T-helper 2 cell treated with Interferon-gamma antibody and Interleukin-4, amounts not matched to agents 5 μg/mL and 100 μg/mL, for 36 hours (primary cell): ENCODE data around the gene ABCC8.

Experiments
- DNase-seq: peaks from one replicate; pipeline ENCODE4 v3.0.0; 2021; ENCODE audit warnings: low spot score
- H3K27ac Mint-ChIP-seq: one replicate; pipeline ENCODE4 v1.8.0; 2021; ENCODE audit warnings: mild to moderate bottlenecking, mixed read lengths
- H3K27me3 Mint-ChIP-seq: one replicate; pipeline ENCODE4 v1.8.0; 2021; ENCODE audit warnings: low read depth, mixed read lengths
- H3K36me3 Mint-ChIP-seq: one replicate; pipeline ENCODE4 v1.8.0; 2021; ENCODE audit warnings: low read depth, mixed read lengths
- H3K4me1 Mint-ChIP-seq: one replicate; pipeline ENCODE4 v1.8.0; 2021; ENCODE audit warnings: low read depth, mixed read lengths
- H3K4me3 Mint-ChIP-seq: one replicate; pipeline ENCODE4 v1.8.0; 2022; ENCODE audit warnings: mild to moderate bottlenecking, moderate library complexity, mixed read lengths
- H3K9me3 Mint-ChIP-seq: one replicate; pipeline ENCODE4 v1.8.0; 2021; ENCODE audit warnings: mixed read lengths

Gene ABCC8

GRCh38 chr11:17394743-17395390 lies 81.8 kb downstream of the ABCC8 start:
- H3K4me1 Mint-ChIP-seq: no peaks in the 10 kb centered on the region
- H3K36me3 Mint-ChIP-seq: no peaks in the 10 kb centered on the region
- H3K27me3 Mint-ChIP-seq: peaks cover 19% of the 10 kb centered on the region
- no peak for DNase-seq
- no peak overlapping the region for H3K27ac Mint-ChIP-seq
- no peak overlapping the region for H3K4me3 Mint-ChIP-seq
- H3K9me3 Mint-ChIP-seq: no peaks in the 10 kb centered on the region

DNA sequence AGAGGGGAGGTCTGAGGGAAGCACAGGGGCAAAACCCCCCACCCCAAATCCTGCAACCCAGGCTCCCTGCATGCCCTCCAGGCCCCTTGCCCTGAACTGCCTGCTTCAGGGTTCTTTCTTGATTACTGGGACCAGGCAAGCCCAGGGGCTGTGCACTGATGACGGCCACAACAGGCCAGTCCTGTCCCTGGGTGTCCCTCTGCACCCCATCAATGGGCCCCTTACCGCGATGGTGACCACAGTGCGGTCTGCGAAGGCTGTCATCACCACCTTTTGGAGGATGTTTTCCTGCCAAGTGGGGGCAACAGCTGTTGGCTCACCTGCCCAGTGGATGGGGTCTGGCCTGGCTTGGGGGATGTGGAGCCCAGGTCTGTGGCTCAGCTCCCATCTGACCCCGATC lies 83.2 kb downstream of the ABCC8 start:
- no peak for DNase-seq
- H3K27me3 Mint-ChIP-seq: peaks cover 17% of the 10 kb centered on the region
- peaks cover 1% of the 10 kb centered on the region for H3K4me1 Mint-ChIP-seq
- H3K36me3 Mint-ChIP-seq: no peaks in the 10 kb centered on the region
- H3K4me3 Mint-ChIP-seq: no peak overlapping the region
- no peak overlapping the region for H3K27ac Mint-ChIP-seq
- H3K9me3 Mint-ChIP-seq: no peaks in the 10 kb centered on the region

GRCh38 chr11:17392872-17393271 lies 83.8 kb downstream of the ABCC8 start:
- Mint-ChIP-seq H3K27ac (no peak overlapping the region), H3K36me3 (no peaks in the 10 kb centered on the region), H3K4me1 (peaks cover 1% of the 10 kb centered on the region), H3K9me3 (no peaks in the 10 kb centered on the region), H3K27me3 (peaks cover 18% of the 10 kb centered on the region), H3K4me3 (no peak overlapping the region)
- no peak for DNase-seq

GRCh38 chr11:17391493-17392355 lies 84.9 kb downstream of the ABCC8 start:
- Mint-ChIP-seq H3K4me1 (peaks cover 1% of the 10 kb centered on the region), H3K4me3 (no peak overlapping the region), H3K36me3 (no peaks in the 10 kb centered on the region), H3K27me3 (peaks cover 22% of the 10 kb centered on the region), H3K27ac (no peak overlapping the region), H3K9me3 (no peaks in the 10 kb centered on the region)
- no peak for DNase-seq

DNA sequence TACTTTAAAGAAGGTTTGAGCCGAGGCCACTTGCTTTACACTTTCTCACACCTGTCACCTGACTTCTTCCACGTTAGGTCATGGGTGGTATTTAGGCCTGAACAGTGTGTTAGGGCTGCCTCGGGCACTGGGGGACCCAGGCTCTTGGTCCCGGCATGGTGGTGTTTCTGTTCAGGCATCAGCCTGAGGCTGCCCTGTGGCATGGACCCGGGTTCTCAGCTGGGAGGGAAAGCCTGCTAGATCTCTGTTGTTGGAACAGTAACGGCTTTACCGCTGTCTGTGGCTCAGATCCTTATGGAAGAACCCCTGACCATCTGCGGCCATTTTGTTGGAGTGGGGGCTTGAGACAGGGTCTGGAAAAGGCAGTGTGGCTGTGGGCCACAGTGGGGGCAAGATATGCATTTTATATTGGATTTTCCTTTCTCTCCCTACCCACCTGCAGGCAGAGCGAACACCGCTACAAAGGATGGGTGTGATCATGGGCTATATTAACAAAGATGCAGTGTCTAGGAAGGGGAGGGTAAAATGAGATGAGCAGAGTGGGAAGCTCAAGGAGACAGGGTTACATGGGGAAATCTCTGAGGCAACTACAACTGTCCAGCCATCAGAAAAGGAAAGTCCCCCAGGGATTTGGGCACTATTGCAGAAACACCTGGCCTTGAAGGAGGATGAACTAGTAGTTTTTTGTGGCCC lies 86.5 kb downstream of the ABCC8 start:
- Mint-ChIP-seq H3K27me3 (peaks cover 22% of the 10 kb centered on the region), H3K27ac (no peak overlapping the region), H3K4me1 (peaks cover 1% of the 10 kb centered on the region), H3K9me3 (no peaks in the 10 kb centered on the region), H3K4me3 (peak overlapping the region; percentile 70), H3K36me3 (no peaks in the 10 kb centered on the region)
- DNase-seq: no peak

GRCh38 chr11:17389211-17389956 lies 87.3 kb downstream of the ABCC8 start:
- Mint-ChIP-seq H3K4me1 (peaks cover 1% of the 10 kb centered on the region), H3K36me3 (no peaks in the 10 kb centered on the region), H3K4me3 (peak overlapping the region; percentile 70), H3K27me3 (peaks cover 22% of the 10 kb centered on the region), H3K27ac (peak overlapping the region; percentile 31), H3K9me3 (no peaks in the 10 kb centered on the region)
- DNase-seq: peak; percentile 72

DNA sequence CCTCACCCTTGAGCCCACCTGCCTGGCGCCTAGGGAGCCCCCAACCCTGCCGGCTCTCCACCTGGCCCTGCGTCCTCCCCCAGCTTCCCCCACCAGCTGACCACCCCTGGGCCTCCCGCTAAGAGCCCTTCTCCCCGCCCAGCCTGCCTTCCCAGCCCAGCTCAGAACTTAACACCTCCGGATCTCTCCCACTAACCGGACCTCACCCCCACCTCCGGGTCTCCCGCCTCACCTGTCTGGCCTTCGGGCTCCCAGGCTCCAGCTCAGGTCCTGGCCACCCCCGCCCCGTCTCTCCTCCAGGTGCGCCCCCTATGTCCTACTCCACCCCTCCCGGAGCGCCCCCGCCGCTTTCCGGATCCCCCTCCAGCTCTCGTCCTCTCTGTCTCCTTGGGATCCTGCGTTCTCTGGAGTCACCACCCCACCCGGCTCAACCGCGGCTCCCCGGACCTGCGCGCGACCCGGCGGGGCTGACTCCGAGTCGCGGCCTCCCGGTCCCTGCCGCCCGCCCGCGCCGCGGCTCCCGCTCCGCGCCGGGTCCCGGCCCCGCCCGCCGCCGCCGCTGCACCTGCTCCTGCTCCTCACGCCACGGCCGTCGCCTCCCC lies 87.9 kb downstream of the ABCC8 start, which contains the start of gene KCNJ11:
Gene KCNJ11 (minus strand): TSS at position 51 of the 602 bp plus-strand sequence. CDS start 568 bp downstream, outside the sequence.
- Mint-ChIP-seq H3K9me3 (no peaks in the 10 kb centered on the region), H3K4me3 (peak within 1 kb of the TSS; percentile 70), H3K36me3 (no peaks in the 10 kb centered on the region), H3K27ac (peak within 1 kb of the TSS; percentile 31), H3K4me1 (peaks cover 1% of the 10 kb centered on the region), H3K27me3 (peaks cover 22% of the 10 kb centered on the region)
- no peak for DNase-seq

- no peak overlapping the region for H3K27ac Mint-ChIP-seq
- peaks cover 1% of the 10 kb centered on the region for H3K4me1 Mint-ChIP-seq
- no peaks in the 10 kb centered on the region for H3K9me3 Mint-ChIP-seq
- H3K36me3 Mint-ChIP-seq: no peaks in the 10 kb centered on the region
- no peak for DNase-seq
- peaks cover 22% of the 10 kb centered on the region for H3K27me3 Mint-ChIP-seq
- peak overlapping the region; percentile 67 for H3K4me3 Mint-ChIP-seq
Observed at GRCh38 chr11:17387811-17388210, 88.8 kb downstream of the ABCC8 start.

DNA sequence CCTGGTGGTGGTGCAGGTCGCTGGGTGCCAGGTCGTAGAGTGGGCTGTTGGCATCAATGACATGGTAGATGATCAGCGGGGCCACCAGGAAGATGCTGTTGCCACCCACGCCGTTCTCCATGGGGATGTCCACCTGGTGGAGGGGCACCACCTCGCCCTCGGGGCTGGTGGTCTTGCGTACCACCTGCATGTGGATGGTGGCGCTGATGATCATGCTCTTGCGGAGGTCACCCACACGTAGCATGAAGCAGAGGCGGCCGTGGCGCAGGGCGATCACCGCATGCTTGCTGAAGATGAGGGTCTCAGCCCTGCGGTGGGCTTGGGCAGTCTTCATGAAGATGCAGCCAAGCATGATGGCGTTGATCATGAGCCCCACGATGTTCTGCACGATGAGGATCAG lies 89.4 kb downstream of the ABCC8 start:
- Mint-ChIP-seq H3K4me3 (peak overlapping the region; percentile 60), H3K36me3 (no peaks in the 10 kb centered on the region), H3K27ac (no peak overlapping the region), H3K4me1 (peaks cover 1% of the 10 kb centered on the region), H3K9me3 (no peaks in the 10 kb centered on the region), H3K27me3 (peaks cover 22% of the 10 kb centered on the region)
- no peak for DNase-seq

DNA sequence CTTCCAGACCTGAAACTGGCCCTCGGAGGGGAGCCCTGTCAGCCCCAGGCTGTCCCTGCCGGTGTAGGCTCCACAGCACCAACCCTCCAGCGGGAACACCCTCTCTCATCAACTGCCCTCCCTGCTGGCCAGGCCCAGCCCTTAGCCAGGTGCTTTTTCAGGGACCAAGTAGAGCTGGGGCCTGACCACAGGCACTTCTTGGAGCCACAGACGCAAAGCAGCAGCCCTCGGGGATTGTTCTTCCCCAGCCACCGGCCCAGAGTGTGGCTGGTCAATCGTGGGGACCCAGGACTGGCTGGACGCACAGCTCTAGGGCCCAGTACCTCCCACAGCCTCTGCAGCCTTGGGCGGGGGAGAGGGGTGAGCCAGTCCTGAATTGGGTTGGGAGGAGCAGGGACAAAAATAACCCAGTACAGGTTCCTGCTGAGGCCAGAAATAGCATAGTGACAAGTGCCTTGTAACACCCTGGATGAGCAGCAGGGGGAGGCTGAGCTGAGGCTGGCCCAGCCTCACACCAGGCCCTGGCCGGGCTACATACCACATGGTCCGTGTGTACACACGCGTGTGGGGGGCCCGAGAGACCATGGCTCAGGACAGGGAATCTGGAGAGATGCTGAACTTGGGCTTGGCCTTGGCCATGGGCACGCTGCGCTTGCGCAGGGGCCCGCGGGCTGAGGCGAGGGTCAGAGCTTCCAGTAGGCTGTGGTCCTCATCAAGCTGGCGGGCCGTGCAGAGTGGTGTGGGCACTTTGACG lies 90.1 kb downstream of the ABCC8 start:
- DNase-seq: peak; percentile 32
- Mint-ChIP-seq H3K36me3 (no peaks in the 10 kb centered on the region), H3K4me3 (no peak overlapping the region), H3K9me3 (no peaks in the 10 kb centered on the region), H3K27me3 (peaks cover 22% of the 10 kb centered on the region), H3K27ac (no peak overlapping the region), H3K4me1 (peaks cover 1% of the 10 kb centered on the region)

DNA sequence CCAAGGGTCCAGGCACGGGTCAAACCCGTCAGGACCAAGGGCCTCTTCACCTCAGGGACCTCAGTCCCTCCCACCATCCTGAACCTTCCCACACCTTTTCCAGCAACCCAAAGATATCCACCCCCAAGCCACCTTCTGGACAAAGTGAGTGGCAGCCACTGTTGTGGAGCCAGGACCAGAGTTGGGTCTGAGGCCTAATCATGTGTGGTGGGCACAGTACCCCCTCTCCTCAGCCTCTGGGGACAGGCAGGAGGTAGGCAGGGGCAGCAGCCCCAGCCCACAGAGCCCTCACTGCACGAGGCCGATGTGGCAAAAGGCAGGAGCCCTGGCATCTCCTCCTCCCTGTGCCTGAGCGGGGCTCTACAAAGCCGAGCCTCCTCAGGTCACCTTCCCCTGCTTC lies 90.7 kb downstream of the ABCC8 start:
- Mint-ChIP-seq H3K4me1 (peaks cover 1% of the 10 kb centered on the region), H3K36me3 (no peaks in the 10 kb centered on the region), H3K9me3 (no peaks in the 10 kb centered on the region), H3K4me3 (no peak overlapping the region), H3K27me3 (peaks cover 16% of the 10 kb centered on the region), H3K27ac (no peak overlapping the region)
- no peak for DNase-seq

DNA sequence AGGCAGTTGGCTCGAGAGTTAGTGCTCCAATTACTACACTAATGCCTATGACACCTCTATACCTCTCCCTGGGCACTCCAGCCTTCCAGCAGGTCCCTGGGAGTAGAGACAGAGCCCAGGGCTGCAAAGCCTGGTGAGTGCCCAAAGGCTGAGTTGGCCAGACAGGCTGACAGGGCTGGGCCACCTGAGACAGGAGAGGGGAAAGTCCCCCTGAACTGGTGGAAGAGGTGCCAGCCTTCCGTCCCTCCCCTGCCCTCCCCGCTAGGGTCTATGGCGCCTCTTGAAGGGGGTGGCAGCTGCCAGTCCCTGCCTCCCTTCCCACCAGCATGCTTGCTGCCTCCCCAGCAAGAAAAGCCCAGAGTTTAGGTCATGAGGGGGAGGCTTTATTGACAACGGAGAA lies 91.2 kb downstream of the ABCC8 start:
- Mint-ChIP-seq H3K9me3 (no peaks in the 10 kb centered on the region), H3K4me1 (peaks cover 1% of the 10 kb centered on the region), H3K36me3 (no peaks in the 10 kb centered on the region)

More for the DNA sequence above, 91.2 kb downstream of the ABCC8 start:
- Mint-ChIP-seq H3K27me3 (peaks cover 15% of the 10 kb centered on the region), H3K27ac (no peak overlapping the region), H3K4me3 (no peak overlapping the region)
- DNase-seq: no peak
